HFF-Myc (cell line): ENCODE results near the gene LYZL1.
"Not testable (repeated sequence)": the region's sequence is repeated elsewhere in the genome, so short reads cannot be mapped to it uniquely, and the experiment has no call there.

Experiments
- DNase-seq: peaks from one replicate; pipeline ENCODE4 v3.0.0-alpha.2; 2011; ENCODE audit warnings: low read depth; ENCODE audit errors: extremely low read depth
- H3K4me3 ChIP-seq: replicated peaks from 2 replicates; pipeline ENCODE4 v1.5.1; 2011; ENCODE audit warnings: low read depth, mild to moderate bottlenecking, control low read depth, low read length
- TF ChIP-seq, protein P1 (sequence below): IDR thresholded peaks from 2 replicates; pipeline ENCODE4 v1.5.1; 2012; ENCODE audit warnings: mild to moderate bottlenecking, low read depth, low read length, control low read depth; ENCODE audit errors: missing control alignments

Gene LYZL1

DNA sequence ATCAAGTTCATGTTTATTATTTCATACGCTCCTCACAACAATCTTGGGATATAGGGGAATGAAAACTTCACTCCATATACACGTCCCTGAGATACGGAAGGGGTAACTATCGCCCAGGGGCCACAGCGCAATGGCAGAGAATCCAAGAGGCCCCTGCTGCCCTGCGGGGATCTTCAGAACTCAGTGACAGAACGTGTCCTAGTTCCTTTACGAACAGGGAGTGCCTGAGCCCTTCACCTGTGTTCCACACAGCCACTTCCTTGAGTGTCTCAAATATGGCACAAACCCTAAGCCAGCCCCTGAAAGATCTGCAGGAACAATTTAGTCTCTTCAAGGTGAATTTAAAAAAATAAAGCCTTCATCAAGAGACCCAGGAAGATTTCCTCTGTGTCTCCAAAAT lies 25.9 kb downstream of the LYZL1 start:
- DNase-seq = no peak
- H3K4me3 ChIP-seq = no peak overlapping the region
- TF ChIP-seq, protein P1, sequence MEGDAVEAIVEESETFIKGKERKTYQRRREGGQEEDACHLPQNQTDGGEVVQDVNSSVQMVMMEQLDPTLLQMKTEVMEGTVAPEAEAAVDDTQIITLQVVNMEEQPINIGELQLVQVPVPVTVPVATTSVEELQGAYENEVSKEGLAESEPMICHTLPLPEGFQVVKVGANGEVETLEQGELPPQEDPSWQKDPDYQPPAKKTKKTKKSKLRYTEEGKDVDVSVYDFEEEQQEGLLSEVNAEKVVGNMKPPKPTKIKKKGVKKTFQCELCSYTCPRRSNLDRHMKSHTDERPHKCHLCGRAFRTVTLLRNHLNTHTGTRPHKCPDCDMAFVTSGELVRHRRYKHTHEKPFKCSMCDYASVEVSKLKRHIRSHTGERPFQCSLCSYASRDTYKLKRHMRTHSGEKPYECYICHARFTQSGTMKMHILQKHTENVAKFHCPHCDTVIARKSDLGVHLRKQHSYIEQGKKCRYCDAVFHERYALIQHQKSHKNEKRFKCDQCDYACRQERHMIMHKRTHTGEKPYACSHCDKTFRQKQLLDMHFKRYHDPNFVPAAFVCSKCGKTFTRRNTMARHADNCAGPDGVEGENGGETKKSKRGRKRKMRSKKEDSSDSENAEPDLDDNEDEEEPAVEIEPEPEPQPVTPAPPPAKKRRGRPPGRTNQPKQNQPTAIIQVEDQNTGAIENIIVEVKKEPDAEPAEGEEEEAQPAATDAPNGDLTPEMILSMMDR = no peak

DNA sequence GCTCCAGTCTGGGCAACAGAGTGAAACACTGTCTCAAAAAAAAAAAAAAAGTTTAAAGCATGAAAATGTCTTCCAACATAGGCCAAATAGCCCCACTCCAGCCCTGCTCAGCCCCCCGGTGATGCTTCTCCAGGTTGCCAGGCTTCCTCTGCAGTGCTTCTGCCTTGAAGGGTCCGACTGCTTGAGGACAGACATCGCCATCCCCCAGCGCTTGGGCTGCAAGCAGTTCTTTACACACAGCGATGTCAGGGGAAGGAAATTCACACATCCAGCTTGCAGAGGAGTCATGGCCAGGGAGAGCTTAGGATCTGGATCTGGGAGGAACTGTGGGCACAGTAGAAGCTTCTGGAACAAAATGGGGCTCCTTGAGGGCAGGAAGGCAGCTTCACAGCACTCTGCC lies 26.9 kb downstream of the LYZL1 start:
- TF ChIP-seq, protein P1 = no peak
- H3K4me3 ChIP-seq = no peak overlapping the region
- DNase-seq = no peak

DNA sequence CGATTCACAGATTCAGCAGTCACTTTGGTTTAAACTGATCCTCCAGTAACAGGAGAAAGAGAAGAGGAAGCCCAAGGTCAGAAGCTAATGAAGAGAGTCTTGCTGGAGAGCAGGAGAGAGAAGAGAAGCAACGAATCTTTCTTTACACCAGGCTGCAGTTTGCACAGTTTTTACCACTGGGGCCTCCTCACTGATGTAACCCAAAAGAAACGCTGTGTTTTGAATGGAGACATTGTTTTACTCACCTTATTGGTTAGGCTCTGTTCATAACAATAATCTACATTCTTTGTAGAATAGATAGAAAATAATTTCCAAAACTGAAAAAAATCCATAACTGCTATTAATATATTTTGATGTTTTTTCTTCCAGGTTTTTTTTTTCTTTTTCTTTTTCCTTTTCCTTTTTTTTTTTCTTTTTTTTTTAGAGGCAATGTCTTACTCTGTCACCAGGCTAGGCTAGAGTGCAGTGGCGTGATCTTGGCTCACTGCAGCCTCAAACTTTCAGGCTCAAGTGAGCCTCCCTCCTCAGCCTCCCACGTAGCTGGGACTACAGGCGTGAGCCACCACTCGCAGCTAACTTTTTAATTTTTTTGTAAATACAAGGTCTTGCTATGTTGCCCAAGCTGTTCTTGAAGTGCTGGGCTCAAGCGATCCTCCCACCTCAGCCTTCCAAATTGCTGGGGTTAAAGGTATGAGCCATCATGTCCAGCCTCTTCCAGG lies 27.6 kb downstream of the LYZL1 start:
- DNase-seq = no peak
- no peak overlapping the region for H3K4me3 ChIP-seq
- TF ChIP-seq, protein P1 = no peak

DNA sequence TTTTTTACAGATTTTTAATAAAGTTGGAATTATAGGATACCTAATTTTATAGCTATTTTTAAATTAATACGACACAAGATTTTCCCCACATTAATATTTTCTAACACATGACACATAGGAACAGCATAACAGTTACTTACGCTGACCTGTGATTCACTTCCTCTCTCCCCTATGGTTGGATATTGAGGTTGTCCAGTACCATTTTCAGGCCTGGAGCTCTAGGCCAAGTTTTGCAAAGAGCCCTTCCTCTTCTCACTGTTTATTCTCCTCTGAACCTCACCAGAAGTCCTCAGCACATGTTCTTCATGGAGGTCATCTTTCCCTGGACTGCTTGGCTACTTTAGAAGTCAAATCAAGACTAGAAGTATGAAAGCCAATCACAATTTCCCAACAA lies 28.2 kb downstream of the LYZL1 start:
- TF ChIP-seq, protein P1 = no peak
- H3K4me3 ChIP-seq = no peak overlapping the region
- DNase-seq = no peak

DNA sequence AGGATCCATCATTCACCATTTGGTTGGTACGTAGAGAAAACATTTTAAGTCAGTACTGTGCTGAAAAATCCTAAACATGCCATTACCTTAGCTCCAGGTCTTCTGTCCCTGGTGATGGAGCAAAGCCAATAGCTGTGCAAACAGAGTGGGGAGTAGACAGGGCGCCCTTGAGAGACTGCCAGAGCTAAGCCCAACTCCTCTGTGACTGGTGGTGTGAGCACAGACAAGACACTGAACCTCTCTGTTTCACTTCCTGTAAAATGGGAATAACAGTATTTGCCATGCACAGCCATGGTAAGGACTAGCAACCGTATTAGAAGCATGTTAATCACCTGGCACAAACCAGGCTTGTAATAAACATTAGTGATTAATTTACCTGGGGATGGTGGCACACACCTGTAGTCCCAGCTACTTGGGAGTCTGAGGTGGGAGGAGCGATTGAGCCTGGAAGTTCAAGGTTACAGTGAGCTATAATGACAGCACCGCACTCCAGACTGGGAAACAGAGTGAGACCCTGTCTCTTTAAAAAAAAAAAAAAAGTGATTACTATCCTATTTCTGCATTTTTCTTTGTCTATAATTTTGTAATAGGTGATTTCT lies 28.7 kb downstream of the LYZL1 start:
- DNase-seq = no peak
- H3K4me3 ChIP-seq = no peak overlapping the region
- TF ChIP-seq, protein P1 = no peak

DNA sequence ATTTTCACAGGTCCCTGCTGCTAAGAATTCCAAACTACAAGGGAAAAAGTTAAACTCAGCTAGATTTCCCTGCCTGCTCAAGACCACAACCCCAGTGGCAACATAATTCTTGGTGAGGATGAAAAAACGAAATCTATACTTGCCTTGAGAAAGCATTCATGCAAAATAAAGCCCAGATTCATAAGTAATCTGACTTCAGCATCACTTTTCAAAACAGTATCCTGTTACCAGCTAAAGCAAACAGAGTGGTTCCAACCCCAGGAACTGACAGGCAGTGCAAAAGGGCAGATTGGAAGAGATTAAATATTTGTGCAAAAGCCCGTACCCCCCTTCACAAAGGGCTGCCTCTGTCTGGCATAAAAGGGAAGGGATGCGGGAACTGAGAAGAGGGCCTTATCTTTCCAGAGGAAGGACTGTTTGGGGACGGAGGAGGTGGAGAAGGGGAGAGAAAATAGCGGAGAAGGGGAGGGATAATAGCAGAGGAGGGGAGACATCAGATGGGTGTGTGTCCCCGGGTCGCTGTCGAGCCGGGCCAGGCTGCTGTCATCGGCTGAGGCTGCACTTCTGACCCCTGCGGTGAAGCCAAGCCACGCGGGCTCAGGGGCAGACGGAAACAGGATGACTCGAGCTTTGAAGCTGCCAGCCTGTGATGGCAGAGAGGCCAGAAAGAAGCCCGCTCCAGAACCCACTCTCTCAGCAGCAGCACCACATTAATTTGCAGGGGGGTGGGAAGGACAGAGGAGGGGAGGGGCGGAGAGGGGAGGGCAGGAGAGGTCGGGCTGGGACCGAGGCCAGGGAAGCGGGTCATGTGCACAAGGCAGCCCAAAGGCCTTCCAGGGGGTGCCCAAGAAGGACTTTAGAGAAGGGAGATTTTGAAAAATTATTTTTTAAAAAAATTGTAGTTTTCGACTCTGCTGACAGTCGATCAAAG lies 29.5 kb downstream of the LYZL1 start:
- DNase-seq, H3K4me3 ChIP-seq: not testable (repeated sequence)
